SU-DHL-6 (cell line): ENCODE data around the gene GTF3A.

ENCODE experiments used
- H2AFZ ChIP-seq: fragments of 200-600 bp; sonication (generic); 2 replicates; pipeline ENCODE4 v1.6.1; 2014; ENCODE audit warnings: low read depth, mild to moderate bottlenecking, moderate library complexity, mixed read lengths, antibody characterized with exemption, low read length; ENCODE audit not compliant: severe bottlenecking
- H3F3A ChIP-seq: fragments of 200-600 bp; shearing (Covaris generic); 2 replicates; pipeline ENCODE4 v1.6.0; 2016; ENCODE audit warnings: antibody characterized with exemption, mild to moderate bottlenecking; ENCODE audit not compliant: insufficient read depth
- H3K27ac ChIP-seq: fragments of 200-600 bp; sonication (generic); 2 replicates; pipeline ENCODE4 v1.5.1; 2016; ENCODE audit warnings: low read depth, mild to moderate bottlenecking, low read length, moderate library complexity, mixed read lengths
- H3K27me3 ChIP-seq: fragments of 200-600 bp; sonication (generic), shearing (Covaris generic); 2 replicates; pipeline ENCODE4 v1.6.0; 2014; ENCODE audit warnings: mild to moderate bottlenecking, low read length
- H3K36me3 ChIP-seq: fragments of 200-600 bp; sonication (generic); 2 replicates; pipeline ENCODE4 v1.6.1; 2014; ENCODE audit warnings: mild to moderate bottlenecking, low read length, mixed read lengths
- H3K4me2 ChIP-seq: fragments of 300-600, 200-600 bp; shearing (Covaris generic), sonication (generic); 2 replicates; pipeline ENCODE4 v1.6.0; 2014; ENCODE audit warnings: low read length, low read depth, mild to moderate bottlenecking; ENCODE audit not compliant: poor library complexity, severe bottlenecking
- H3K4me3 ChIP-seq: fragments of 200-600 bp; sonication (generic); 2 replicates; pipeline ENCODE4 v1.5.1; 2014; ENCODE audit warnings: antibody characterized with exemption, low read length, mild to moderate bottlenecking, mixed read lengths; ENCODE audit not compliant: insufficient read depth, poor library complexity, severe bottlenecking
- H3K79me2 ChIP-seq: fragments of 200-600 bp; sonication (generic); 2 replicates; pipeline ENCODE4 v1.6.1; 2014; ENCODE audit warnings: mild to moderate bottlenecking, low read length, moderate library complexity; ENCODE audit not compliant: insufficient read depth
- H3K9ac ChIP-seq: fragments of 200-600 bp; sonication (generic); 2 replicates; pipeline ENCODE4 v1.7.0; 2014; ENCODE audit warnings: mild to moderate bottlenecking, low read length
- H3K9me2 ChIP-seq: fragments of 200-600 bp; sonication (generic); replicated peaks from 2 replicates; pipeline ENCODE4 v1.6.1; 2014; ENCODE audit warnings: low read length; ENCODE audit not compliant: insufficient read depth
- H3K9me3 ChIP-seq: fragments of 200-600 bp; sonication (generic); 2 replicates; pipeline ENCODE4 v1.6.1; 2014; ENCODE audit warnings: low read length, mixed read lengths; ENCODE audit not compliant: insufficient read depth
- H4K20me1 ChIP-seq: fragments of 200-600 bp; sonication (generic); 2 replicates; pipeline ENCODE4 v1.6.1; 2014; ENCODE audit warnings: low read depth, mild to moderate bottlenecking, antibody characterized with exemption, low read length, moderate library complexity, mixed read lengths
- EZH2phosphoT487 ChIP-seq: fragments of 200-600 bp; sonication (generic), shearing (Covaris generic); conservative IDR thresholded peaks from 2 replicates; pipeline ENCODE4 v1.6.1; 2018; ENCODE audit warnings: mild to moderate bottlenecking, antibody characterized with exemption, low read length, moderate library complexity, mixed read lengths
- TF ChIP-seq, protein P1 (sequence below): fragments of 200-600 bp; sonication (generic); IDR thresholded peaks from one replicate; pipeline ENCODE4 v1.5.1; 2017; ENCODE audit warnings: antibody characterized with exemption, mild to moderate bottlenecking, low read length, moderate library complexity; ENCODE audit not compliant: insufficient read depth, poor library complexity, severe bottlenecking

Gene GTF3A

DNA sequence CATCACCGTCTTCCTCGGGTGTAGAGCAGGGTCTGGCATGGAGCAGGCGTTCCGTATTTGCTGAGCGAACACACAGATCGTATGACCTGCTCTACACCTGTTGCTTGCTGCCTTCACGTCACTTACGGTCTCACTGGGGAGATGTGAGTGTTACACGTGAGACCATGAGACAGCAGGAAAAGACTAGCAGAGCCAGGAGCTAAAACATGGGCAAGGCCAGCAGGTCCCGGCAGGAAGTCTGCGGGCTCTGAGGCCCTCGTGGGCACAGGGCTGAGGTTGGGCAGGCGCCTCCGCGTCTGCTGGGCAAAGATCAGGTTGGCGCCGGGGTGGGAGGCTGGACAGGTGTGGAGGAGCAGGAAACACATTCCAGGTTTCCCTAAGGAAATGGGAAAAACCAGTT, 19.7 kb upstream of the GTF3A start:
- no peaks in the 10 kb centered on the region for H4K20me1 ChIP-seq
- H3K4me2 ChIP-seq: no peak overlapping the region
- no peaks in the 10 kb centered on the region for H3K9me2 ChIP-seq
- no peak overlapping the region for H3K9ac ChIP-seq
- H3K79me2 ChIP-seq: no peaks in the 10 kb centered on the region
- H3K27me3 ChIP-seq: no peaks in the 10 kb centered on the region
- H3K36me3 ChIP-seq: no peaks in the 10 kb centered on the region
- no peaks in the 10 kb centered on the region for H3K9me3 ChIP-seq
- H2AFZ ChIP-seq: no peak overlapping the region
- no peaks in the 10 kb centered on the region for H3F3A ChIP-seq
- TF ChIP-seq, protein P1, sequence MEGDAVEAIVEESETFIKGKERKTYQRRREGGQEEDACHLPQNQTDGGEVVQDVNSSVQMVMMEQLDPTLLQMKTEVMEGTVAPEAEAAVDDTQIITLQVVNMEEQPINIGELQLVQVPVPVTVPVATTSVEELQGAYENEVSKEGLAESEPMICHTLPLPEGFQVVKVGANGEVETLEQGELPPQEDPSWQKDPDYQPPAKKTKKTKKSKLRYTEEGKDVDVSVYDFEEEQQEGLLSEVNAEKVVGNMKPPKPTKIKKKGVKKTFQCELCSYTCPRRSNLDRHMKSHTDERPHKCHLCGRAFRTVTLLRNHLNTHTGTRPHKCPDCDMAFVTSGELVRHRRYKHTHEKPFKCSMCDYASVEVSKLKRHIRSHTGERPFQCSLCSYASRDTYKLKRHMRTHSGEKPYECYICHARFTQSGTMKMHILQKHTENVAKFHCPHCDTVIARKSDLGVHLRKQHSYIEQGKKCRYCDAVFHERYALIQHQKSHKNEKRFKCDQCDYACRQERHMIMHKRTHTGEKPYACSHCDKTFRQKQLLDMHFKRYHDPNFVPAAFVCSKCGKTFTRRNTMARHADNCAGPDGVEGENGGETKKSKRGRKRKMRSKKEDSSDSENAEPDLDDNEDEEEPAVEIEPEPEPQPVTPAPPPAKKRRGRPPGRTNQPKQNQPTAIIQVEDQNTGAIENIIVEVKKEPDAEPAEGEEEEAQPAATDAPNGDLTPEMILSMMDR: no peak
- TF ChIP-seq EZH2phosphoT487: no peak
- no peak overlapping the region for H3K27ac ChIP-seq
- no peak overlapping the region for H3K4me3 ChIP-seq

DNA sequence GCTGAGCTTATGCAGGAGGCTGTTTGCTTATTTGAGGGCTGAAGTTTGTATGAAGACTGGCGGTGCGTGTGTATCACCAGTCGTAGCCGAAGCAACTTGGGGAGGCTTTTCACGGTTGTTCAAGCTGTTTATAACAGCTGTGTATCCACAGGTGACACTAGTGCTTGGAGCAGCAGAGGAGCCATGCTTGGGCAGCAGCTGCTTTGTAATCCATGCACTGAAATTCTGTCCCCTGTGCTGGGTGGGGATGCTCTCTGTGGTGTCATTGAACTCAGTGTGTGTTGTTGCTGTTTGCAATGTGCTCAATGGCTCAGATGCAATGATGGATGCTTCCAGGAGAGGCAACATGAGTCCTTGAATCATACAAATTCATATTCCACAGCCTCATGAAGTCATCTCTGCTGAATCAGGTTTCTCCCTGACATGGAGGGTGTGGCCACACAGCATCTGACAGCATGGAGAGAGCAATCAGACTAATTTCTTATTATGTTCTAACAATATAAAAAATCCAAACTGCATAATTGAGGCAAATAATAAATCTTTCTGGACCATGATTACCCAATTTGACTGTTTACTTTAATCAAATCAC, 18.8 kb upstream of the GTF3A start:
- no peak overlapping the region for H2AFZ ChIP-seq
- H3K36me3 ChIP-seq: no peaks in the 10 kb centered on the region
- H3K79me2 ChIP-seq: no peaks in the 10 kb centered on the region
- no peaks in the 10 kb centered on the region for H4K20me1 ChIP-seq
- H3K9me2 ChIP-seq: no peaks in the 10 kb centered on the region
- H3K4me3 ChIP-seq: no peak overlapping the region
- no peak overlapping the region for H3K9ac ChIP-seq
- H3K27me3 ChIP-seq: no peaks in the 10 kb centered on the region
- H3F3A ChIP-seq: no peaks in the 10 kb centered on the region
- H3K27ac ChIP-seq: no peak overlapping the region
- H3K4me2 ChIP-seq: no peak overlapping the region
- H3K9me3 ChIP-seq: no peaks in the 10 kb centered on the region
- TF ChIP-seq EZH2phosphoT487: no peak
- TF ChIP-seq, protein P1: no peak

DNA sequence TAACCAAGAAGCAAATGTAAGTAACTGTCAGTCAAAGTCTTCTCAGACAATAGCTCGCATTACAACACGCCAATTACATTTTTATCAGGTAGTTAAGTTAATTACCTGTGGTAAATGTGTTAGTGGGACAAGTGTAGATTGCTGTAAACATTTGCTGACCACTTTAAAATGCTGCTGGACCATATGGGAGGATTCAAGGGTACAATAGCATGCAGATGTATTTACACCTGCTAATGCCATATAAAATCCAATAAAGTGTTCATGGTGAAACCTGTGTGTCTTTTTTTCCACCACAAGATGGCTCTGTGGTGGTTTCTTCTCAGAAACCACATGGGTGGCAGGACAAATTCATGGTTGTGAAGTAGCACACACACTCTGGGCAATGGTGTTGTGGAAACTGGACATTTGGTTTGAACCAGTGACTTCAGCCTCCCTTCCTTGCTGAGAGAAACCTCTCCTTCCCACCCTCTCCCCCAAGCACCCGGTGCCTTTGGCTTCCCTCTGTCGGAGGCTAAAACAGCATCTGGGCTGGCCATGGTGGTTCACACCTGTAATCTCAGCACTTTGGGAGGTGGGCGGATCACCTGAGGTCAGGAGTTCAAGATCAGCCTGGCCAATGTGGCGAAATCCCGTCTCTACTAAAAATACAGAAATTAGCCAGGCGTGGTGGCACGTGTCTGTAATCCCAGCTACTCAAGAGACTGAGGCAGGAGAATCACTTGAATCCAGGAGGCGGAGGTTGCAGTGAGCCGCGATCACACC, 18.1 kb upstream of the GTF3A start:
- Histone ChIP-seq H3K4me2 (no peak overlapping the region), H3K36me3 (no peaks in the 10 kb centered on the region), H3K4me3 (no peak overlapping the region), H3K79me2 (no peaks in the 10 kb centered on the region), H3K9me3 (no peaks in the 10 kb centered on the region), H4K20me1 (no peaks in the 10 kb centered on the region), H3K9me2 (no peaks in the 10 kb centered on the region), H3K27ac (no peak overlapping the region), H3K27me3 (no peaks in the 10 kb centered on the region), H2AFZ (no peak overlapping the region), H3K9ac (no peak overlapping the region), H3F3A (no peaks in the 10 kb centered on the region)
- TF ChIP-seq, protein P1: peak; percentile 29
- no peak for TF ChIP-seq EZH2phosphoT487
